ENCODE results near the gene VDAC1.

DNA sequence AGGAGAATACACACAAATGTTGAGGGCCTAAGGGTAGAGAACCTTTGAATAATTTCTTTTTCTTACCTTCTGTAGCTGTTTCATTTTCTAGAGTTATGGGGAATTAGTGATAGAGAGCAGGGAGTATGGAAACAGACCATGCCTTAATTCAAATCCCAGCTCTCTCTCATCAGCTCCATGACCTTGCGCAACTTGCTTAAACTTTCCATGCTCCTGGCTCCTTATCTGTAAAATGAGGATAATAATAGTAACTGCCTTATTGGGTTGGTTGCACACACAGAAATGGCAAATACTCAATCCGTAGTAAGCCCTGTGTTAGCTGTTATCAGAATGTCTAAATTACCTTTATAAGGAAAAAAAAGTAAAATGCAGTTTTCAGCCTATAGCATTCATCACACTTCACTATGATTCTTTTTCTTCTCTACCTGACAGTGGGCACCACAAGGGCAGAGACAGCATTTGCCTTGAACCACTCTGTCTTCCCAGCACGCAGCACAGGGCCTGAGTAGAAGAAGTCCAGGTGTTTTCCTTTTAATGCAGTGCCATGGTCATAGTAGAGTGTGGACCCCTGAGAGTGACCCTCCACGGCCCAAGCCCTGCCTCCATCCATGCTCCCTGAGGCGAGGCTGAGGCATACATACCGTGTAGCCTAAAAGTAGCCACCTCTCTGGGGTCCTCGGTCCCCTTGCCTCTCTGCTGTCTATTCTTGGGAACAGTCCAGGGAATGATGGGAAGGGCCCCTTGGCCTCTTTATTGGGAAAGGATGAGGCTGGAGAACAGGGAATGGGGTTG is 53.8 kb downstream of the VDAC1 start:
- TF ChIP-seq CTCF (IDR thresholded peaks at IDR 0.05) (no peak), POLR2AphosphoS5 (IDR thresholded peaks at IDR 0.05) (no peak), EP300 (IDR thresholded peaks at IDR 0.05) (no peak)
